H9 (cell line): ENCODE measurements around the gene PRUNE2. TPM values are rescaled to one million over a fixed set of nuclear protein-coding genes. Genes with fewer than 3 reads are reported as not detected.

Source experiments
- DNase-seq: peaks from one replicate; pipeline ENCODE4 v3.0.0-alpha.2; 2017
- H2AFZ ChIP-seq: one replicate; pipeline ENCODE4 v1.6.1; 2013; ENCODE audit warnings: mild to moderate bottlenecking, low read length, control low read depth, moderate library complexity
- H2AK5ac ChIP-seq: 2 replicates; pipeline ENCODE4 v1.6.1; 2013; ENCODE audit warnings: low read length, control low read depth, mixed read lengths; ENCODE audit not compliant: insufficient read length
- H2BK120ac ChIP-seq: one replicate; pipeline ENCODE4 v1.6.1; 2013; ENCODE audit warnings: low read depth, mild to moderate bottlenecking, low read length, control low read depth, inconsistent platforms; ENCODE audit not compliant: poor library complexity, severe bottlenecking
- H2BK12ac ChIP-seq: 2 replicates; pipeline ENCODE4 v1.6.1; 2013; ENCODE audit warnings: low read length, control low read depth, mixed read lengths, low read depth; ENCODE audit not compliant: insufficient read length
- H2BK15ac ChIP-seq: 2 replicates; pipeline ENCODE4 v1.6.1; 2013; ENCODE audit warnings: low read depth, low read length, control low read depth
- H2BK20ac ChIP-seq: one replicate; pipeline ENCODE4 v1.6.1; 2013; ENCODE audit warnings: low read depth, mild to moderate bottlenecking, low read length, control low read depth, inconsistent platforms; ENCODE audit not compliant: poor library complexity, severe bottlenecking
- H2BK5ac ChIP-seq: 2 replicates; pipeline ENCODE4 v1.6.1; 2013; ENCODE audit warnings: low read length, control low read depth, mixed read lengths; ENCODE audit not compliant: insufficient read length
- H3K14ac ChIP-seq: 2 replicates; pipeline ENCODE4 v1.6.1; 2013; ENCODE audit warnings: low read length, control low read depth; ENCODE audit not compliant: insufficient read depth
- H3K18ac ChIP-seq: 2 replicates; pipeline ENCODE4 v1.6.1; 2013; ENCODE audit warnings: low read depth, mild to moderate bottlenecking, mixed read lengths, low read length, control low read depth; ENCODE audit not compliant: insufficient read length
- H3K23ac ChIP-seq: 2 replicates; pipeline ENCODE4 v1.6.1; 2013; ENCODE audit warnings: low read length, control low read depth, mixed read lengths, low read depth; ENCODE audit not compliant: insufficient read length
- H3K23me2 ChIP-seq: 2 replicates; pipeline ENCODE4 v1.6.1; 2013; ENCODE audit warnings: low read depth, mild to moderate bottlenecking, mixed read lengths, low read length, control low read depth; ENCODE audit not compliant: insufficient read length, poor library complexity, severe bottlenecking
- H3K27ac ChIP-seq: 2 replicates; pipeline ENCODE4 v1.5.1; 2013; ENCODE audit warnings: low read length, control low read depth, mixed read lengths, low read depth; ENCODE audit not compliant: insufficient read length
- H3K27me3 ChIP-seq: 2 replicates; pipeline ENCODE4 v1.6.1; 2013; ENCODE audit warnings: low read length, control low read depth, inconsistent platforms; ENCODE audit not compliant: insufficient read depth
- H3K4ac ChIP-seq: 2 replicates; pipeline ENCODE4 v1.6.1; 2013; ENCODE audit warnings: low read depth, mild to moderate bottlenecking, control low read depth, inconsistent platforms, low read length, moderate library complexity
- H3K4me1 ChIP-seq: 2 replicates; pipeline ENCODE4 v1.6.1; 2013; ENCODE audit warnings: low read length, control low read depth, inconsistent platforms; ENCODE audit not compliant: insufficient read depth
- H3K4me2 ChIP-seq: 2 replicates; pipeline ENCODE4 v1.6.1; 2013; ENCODE audit warnings: low read length, control low read depth, mixed read lengths; ENCODE audit not compliant: insufficient read length, insufficient read depth
- H3K56ac ChIP-seq: 2 replicates; pipeline ENCODE4 v1.6.1; 2013; ENCODE audit warnings: low read depth, mild to moderate bottlenecking, mixed read lengths, low read length, control low read depth; ENCODE audit not compliant: insufficient read length
- H3K79me1 ChIP-seq: 2 replicates; pipeline ENCODE4 v1.6.1; 2013; ENCODE audit warnings: low read depth, mild to moderate bottlenecking, moderate library complexity, low read length, control low read depth, inconsistent platforms; ENCODE audit not compliant: insufficient read depth, poor library complexity, severe bottlenecking
- H3K79me2 ChIP-seq: 2 replicates; pipeline ENCODE4 v1.6.1; 2013; ENCODE audit warnings: low read length, control low read depth, inconsistent platforms; ENCODE audit not compliant: insufficient read depth
- H3K9ac ChIP-seq: 2 replicates; pipeline ENCODE4 v1.6.1; 2013; ENCODE audit warnings: low read length, control low read depth, mixed read lengths; ENCODE audit not compliant: insufficient read length; ENCODE audit errors: extremely low read depth
- H3K9me3 ChIP-seq: one replicate; pipeline ENCODE4 v1.6.1; 2013; ENCODE audit warnings: low read depth, low read length, inconsistent platforms; ENCODE audit not compliant: control insufficient read depth
- H3T11ph ChIP-seq: one replicate; pipeline ENCODE4 v1.6.1; 2013; ENCODE audit warnings: mild to moderate bottlenecking, low read length, control low read depth, inconsistent platforms
- H4K20me1 ChIP-seq: one replicate; pipeline ENCODE4 v1.6.1; 2013; ENCODE audit not compliant: control insufficient read depth, insufficient read length, insufficient read depth
- H4K5ac ChIP-seq: 2 replicates; pipeline ENCODE4 v1.6.1; 2013; ENCODE audit warnings: low read depth, mild to moderate bottlenecking, mixed read lengths, low read length, control low read depth; ENCODE audit not compliant: insufficient read length
- H4K8ac ChIP-seq: replicated peaks from 2 replicates; pipeline ENCODE4 v1.6.1; 2013; ENCODE audit warnings: low read length, control low read depth, mixed read lengths, low read depth; ENCODE audit not compliant: insufficient read length
- H4K91ac ChIP-seq: 2 replicates; pipeline ENCODE4 v1.6.1; 2013; ENCODE audit warnings: low read depth, mild to moderate bottlenecking, moderate library complexity, mixed read lengths, low read length, control low read depth; ENCODE audit not compliant: insufficient read length
- H3K27ac Mint-ChIP-seq, 3 experiments: 2 replicates in 2 of 3; 3 replicates in 1 of 3; pipeline ENCODE4 v1.8.0; 2020 to 2021; ENCODE audit warnings: mixed read lengths in 3 of 3, mild to moderate bottlenecking in 1 of 3, moderate library complexity in 1 of 3
- H3K27me3 Mint-ChIP-seq: 2 replicates; pipeline ENCODE4 v1.8.0; 2021; ENCODE audit warnings: low read depth, mild to moderate bottlenecking, moderate library complexity, mixed read lengths
- H3K36me3 Mint-ChIP-seq, 3 experiments: 2 replicates in 2 of 3; 3 replicates in 1 of 3; pipeline ENCODE4 v1.8.0; 2020 to 2021; ENCODE audit warnings: low read depth in 3 of 3, mixed read lengths in 3 of 3; ENCODE audit not compliant: insufficient read depth in 1 of 3
- H3K4me1 Mint-ChIP-seq, 2 experiments: 2 replicates each; pipeline ENCODE4 v1.8.0; 2020; ENCODE audit warnings: mixed read lengths in 2 of 2
- H3K4me3 Mint-ChIP-seq, 2 experiments: 2 replicates in 1 of 2; 3 replicates in 1 of 2; pipeline ENCODE4 v1.8.0; 2020 to 2021; ENCODE audit warnings: mild to moderate bottlenecking in 2 of 2, mixed read lengths in 2 of 2, moderate library complexity in 1 of 2
- H3K9me3 Mint-ChIP-seq, 2 experiments: 2 replicates in 1 of 2; 3 replicates in 1 of 2; pipeline ENCODE4 v1.8.0; 2020; ENCODE audit warnings: mild to moderate bottlenecking in 2 of 2, mixed read lengths in 2 of 2, moderate library complexity in 1 of 2
- WGBS: extraction: QIAGEN DNeasy Blood & Tissue Kit; methylation state at CpG from one replicate; pipeline ENCODE4 v1.1.7; 2013; ENCODE audit warnings: missing lambda C conversion rate, low lambda C conversion rate, mixed read lengths; ENCODE audit not compliant: insufficient read length; ENCODE audit errors: extremely low coverage; 5-methylcytosine and 5-hydroxymethylcytosine counted together
- total RNA-seq: library from RNA; stranded (reverse); gene quantifications from 2 replicates; pipeline ENCODE4 v1.2.1, GENCODE V29; 2021
- TF ChIP-seq, protein P1 (sequence below): fragments of 200-600 bp; sonication (generic); conservative IDR thresholded peaks from 3 replicates; pipeline ENCODE4 v1.8.0; 2021; ENCODE audit warnings: antibody characterized with exemption, mild to moderate bottlenecking

The PRUNE2 gene
- total RNA-seq, 1 experiment from 2014 or later = 12.1 TPM

DNA sequence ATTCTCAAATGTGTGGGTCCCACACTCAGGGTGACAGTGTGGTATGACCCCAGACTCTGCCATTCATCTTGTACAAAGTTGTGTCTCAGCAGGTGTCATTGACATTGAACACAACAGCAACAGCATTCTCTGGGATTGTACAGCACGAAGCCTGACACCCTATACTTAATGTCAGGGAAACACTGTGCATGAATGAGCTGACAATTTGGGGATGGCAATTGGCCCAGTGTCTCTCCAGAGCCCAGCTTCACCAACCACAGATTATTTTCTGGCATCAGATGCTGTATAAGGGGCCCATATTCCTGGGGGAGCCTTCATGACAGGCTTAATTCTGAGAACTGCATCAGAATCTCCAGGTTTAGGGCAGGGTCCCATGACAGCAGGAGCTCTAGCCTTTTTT lies 303.7 kb downstream of the PRUNE2 start:
- Mint-ChIP-seq H3K27ac (no peak overlapping the region), H3K9me3 (no peaks in the 10 kb centered on the region), H3K27me3 (no peaks in the 10 kb centered on the region; the same call in 1 of the 2 replicates), H3K36me3 (peaks cover 0 to 4% (median 1%) of the 10 kb centered on the region in 3 experiments; a peak in 3 of 7 replicates), H3K4me3 (no peak overlapping the region), H3K4me1 (peaks cover 11 to 16% of the 10 kb centered on the region in 2 experiments)
- no peak overlapping the region for H3K4ac ChIP-seq
- no peak overlapping the region for H2BK120ac ChIP-seq
- no peak overlapping the region for H2BK12ac ChIP-seq
- TF ChIP-seq, protein P1, sequence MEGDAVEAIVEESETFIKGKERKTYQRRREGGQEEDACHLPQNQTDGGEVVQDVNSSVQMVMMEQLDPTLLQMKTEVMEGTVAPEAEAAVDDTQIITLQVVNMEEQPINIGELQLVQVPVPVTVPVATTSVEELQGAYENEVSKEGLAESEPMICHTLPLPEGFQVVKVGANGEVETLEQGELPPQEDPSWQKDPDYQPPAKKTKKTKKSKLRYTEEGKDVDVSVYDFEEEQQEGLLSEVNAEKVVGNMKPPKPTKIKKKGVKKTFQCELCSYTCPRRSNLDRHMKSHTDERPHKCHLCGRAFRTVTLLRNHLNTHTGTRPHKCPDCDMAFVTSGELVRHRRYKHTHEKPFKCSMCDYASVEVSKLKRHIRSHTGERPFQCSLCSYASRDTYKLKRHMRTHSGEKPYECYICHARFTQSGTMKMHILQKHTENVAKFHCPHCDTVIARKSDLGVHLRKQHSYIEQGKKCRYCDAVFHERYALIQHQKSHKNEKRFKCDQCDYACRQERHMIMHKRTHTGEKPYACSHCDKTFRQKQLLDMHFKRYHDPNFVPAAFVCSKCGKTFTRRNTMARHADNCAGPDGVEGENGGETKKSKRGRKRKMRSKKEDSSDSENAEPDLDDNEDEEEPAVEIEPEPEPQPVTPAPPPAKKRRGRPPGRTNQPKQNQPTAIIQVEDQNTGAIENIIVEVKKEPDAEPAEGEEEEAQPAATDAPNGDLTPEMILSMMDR = no peak
- no peaks in the 10 kb centered on the region for H3K79me2 ChIP-seq
- no peak overlapping the region for H3K9ac ChIP-seq
- no peak overlapping the region for H4K91ac ChIP-seq
- no peak overlapping the region for H2BK20ac ChIP-seq
- H2BK5ac ChIP-seq = no peak overlapping the region
- H3K23me2 ChIP-seq = no peaks in the 10 kb centered on the region
- no peak overlapping the region for H2BK15ac ChIP-seq
- no peak overlapping the region for H3K27ac ChIP-seq
- H3K14ac ChIP-seq = no peak overlapping the region
- H3K4me2 ChIP-seq = no peak overlapping the region
- no peak for DNase-seq
- H4K5ac ChIP-seq = no peak overlapping the region
- H3K79me1 ChIP-seq = no peaks in the 10 kb centered on the region
- no peak overlapping the region for H3K18ac ChIP-seq
- no CpG with 5 or more reads among the region's 1 CpG for WGBS
- H2AK5ac ChIP-seq = no peak overlapping the region
- H4K8ac ChIP-seq = no peak overlapping the region
- H3K4me1 ChIP-seq = no peaks in the 10 kb centered on the region
- no peak overlapping the region for H3K23ac ChIP-seq
- no peaks in the 10 kb centered on the region for H3K9me3 ChIP-seq
- no peaks in the 10 kb centered on the region for H4K20me1 ChIP-seq
- no peaks in the 10 kb centered on the region for H3K27me3 ChIP-seq
- no peak overlapping the region for H3K56ac ChIP-seq
- H3T11ph ChIP-seq = no peak overlapping the region
- no peak overlapping the region for H2AFZ ChIP-seq
